IPS DF 4.7 (cell line): ENCODE results near the gene VAPA.
"Not testable (repeated sequence)": the region's sequence is repeated elsewhere in the genome, so short reads cannot be mapped to it uniquely, and the experiment has no call there.

Experiments
- DNase-seq: peaks from one replicate; pipeline ENCODE4 v3.0.0-alpha.2; 2013; ENCODE audit warnings: low spot score; ENCODE audit errors: extremely low read depth

The VAPA gene

DNA sequence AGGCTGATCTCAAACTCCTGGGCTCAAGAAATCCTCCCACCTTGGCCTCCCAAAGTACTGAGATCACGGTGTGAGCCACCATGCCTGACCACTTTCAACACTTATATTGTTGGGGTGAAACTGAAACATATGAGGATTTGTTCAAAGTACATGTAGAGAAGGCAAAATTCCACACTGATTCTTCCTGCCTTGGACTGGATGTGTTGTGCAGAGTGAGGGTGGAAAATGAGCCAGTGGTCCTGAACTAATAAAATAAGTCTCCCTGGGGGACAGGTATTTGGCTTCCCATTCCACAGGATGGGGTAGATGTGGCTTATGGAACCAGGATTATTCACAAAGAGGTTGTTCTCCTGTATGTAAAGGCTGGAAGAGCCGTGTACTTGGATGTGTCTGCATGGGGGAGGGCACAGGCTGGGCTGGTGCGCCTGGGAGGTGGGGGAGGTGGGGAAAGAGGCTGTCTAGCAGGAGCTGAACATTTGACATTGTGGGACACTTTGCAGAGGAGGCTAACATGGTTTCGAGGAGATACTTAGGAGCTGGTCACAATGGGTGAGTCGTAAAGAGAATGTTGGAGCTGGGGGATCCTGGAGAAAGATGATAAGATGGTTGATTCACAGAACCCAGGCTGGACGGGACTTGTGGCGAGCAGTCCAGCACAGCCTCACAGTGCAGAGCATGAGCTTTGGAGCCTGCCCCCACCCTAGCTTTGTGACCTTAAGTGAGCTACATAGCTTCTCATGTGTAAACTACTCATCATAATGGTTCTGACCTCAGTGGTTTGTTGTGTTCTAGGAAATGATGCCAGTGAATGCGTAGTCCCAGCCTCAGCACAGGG lies 28.4 kb upstream of the VAPA start, which contains the start of gene TXNDC2:
Gene TXNDC2 (plus strand): TSS at position 804 of the 835 bp plus-strand sequence. CDS start 708 bp downstream, outside the sequence.
- DNase-seq, result no peak

DNA sequence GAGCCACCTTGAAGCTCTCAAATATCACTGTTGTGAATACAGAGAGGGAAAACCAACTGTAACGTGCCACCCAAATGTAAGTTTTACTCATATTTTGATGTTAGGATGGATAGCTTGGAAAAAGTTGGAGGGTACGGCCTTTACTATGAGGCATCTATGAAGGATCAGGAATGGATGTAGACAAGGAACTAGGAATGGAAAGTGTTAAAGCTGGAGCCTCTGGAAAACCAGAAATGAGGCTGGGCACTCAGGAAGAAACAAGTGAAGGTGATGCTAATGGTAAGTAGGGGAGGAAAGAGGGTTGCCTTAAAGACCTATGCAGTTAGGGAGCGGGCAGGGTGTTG lies 27.8 kb upstream of the VAPA start:
- no peak for DNase-seq

DNA sequence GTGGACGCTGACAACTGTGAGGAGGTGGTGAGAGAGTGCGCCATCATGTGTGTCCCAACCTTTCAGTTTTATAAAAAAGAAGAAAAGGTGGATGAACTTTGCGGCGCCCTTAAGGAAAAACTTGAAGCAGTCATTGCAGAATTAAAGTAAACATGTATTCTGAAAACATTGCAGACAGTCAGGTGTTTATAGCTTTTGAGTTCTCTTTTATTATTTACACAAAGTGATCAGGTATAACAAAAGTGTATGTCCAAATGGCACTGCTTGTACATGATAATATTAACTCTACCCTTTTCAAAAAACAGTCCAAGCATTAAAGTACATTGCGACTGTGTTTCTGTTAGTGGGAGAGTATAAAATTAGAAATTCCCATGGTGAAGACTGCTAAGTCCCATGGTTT lies 25.8 kb upstream of the VAPA start:
- DNase-seq, result no peak

DNA sequence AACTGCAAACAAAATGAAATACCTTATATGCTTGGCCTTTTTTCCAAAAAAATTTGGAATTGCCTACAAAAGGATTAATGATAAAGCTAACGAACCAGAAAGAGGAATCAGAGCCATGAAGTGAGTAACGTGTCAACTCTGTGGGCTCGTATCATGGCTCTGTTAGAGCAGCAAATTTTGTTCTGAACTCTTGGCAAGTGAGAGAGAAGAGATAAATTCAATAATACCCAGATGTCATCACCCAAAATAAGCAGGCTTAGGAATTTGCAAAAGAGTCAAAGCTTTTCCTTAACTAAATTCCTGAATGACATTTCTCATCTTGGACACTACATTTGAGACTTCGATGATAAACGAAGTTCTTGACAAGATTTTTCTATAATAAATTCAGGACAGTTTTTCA lies 23.6 kb upstream of the VAPA start:
- DNase-seq, result no peak

DNA sequence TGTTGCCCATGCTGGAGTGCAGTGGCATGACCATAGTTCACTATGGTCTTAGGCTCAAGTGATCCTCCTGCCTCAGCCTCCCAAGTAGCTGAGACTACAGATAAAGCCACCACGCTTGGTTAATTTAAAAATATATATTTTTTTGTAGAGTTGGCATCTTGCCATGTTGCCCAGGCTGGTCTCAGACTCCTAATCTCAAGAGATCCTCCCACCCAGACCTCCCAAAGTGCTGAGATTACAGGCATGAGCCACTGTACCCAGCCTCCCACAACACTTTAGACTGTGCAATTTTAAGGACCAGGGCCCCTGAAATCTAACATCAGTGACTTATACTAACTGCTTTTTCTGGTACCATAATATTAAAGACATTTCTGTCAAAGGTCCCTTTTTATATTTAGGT lies 22.9 kb upstream of the VAPA start:
- DNase-seq, result no peak

DNA sequence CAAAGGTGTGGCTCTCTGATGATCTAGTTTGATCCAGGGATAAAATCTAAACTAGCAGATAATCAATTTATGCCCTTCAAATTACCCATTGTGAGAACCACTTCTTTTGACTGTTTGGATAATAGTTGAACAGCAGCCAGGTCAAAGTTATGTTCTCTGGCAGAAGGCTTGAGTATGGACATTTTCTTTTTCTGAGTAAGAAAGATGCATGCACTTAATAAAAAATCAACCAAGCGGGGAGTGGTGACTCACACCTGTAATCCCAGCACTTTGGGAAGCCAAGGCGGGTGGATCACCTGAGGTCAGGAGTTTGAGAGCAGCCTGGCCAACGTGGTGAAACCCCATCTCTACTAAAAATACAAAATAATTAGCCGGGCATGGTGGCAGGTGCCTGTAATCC lies 22.3 kb upstream of the VAPA start:
- not testable (repeated sequence) for DNase-seq

DNA sequence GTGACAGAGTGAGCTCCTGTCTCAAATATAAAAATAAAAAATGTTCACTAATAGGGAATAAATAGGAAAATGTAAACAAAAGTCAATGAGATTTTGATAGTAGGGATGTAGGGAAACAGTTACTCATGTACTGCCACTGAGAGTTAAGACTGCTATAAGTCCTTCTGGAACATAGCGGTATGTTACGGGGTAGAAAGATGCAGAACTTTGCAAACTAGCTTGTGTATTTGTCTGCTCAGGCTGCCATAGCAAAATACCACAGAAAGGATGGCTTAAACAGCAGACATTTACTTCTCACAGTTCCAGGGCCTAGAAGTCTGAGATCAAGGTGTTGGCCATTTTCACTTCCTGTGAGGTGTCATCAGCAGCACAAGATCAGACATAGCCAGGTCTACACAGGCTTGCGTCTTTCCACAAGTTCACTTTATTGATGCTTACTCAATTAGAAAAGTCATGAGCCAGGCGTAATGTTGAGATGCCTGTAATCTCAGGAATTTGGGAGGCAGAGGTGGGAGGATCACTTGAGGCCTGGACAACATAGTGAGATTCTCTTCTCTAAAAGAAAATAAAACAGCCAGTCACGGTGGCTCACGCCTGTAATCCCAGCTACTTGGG lies 19.3 kb upstream of the VAPA start:
- DNase-seq, result no peak

DNA sequence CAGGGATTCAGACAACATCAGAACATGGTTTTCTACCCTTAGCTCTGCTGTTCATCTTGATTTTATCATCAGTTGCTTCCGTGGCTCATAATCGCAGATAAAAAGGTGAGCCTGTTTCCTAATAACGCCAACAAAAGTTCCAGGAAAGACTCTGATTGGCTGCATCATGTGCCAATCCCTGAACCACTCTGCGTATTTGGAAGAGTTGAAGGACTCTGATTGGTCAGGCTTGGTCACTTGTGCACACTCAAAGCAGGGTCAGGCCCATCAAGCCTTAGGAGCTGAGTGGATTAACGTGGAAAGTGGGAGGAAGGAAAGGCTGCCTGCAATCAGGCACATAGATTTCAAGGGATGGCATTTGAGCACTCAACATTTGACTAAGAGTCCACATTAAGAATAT lies 16.7 kb upstream of the VAPA start:
- no peak for DNase-seq

DNA sequence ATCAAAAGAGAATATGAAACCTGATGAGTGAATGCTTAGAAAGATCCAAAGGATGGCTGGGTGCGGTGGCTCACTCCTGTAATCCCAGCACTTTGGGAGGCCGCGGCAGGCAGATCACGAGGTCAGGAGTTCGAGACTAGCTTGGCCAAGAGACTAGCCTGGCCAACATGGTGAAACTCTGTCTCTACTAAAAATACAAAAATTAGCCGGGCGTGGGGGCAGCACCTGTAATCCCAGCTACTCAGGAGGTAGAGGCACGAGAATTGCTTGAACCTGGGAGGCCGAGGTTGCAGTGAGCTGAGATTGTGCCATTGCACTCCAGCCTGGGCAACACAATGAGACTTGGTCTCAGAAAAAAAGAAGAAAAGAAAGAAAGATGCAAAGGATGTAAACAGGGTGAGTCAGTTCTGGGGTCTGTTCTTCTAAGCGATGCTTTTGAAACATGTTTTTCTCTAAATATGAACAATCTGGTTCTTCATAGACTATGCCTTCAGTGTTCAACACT lies 16.0 kb upstream of the VAPA start:
- not testable (repeated sequence) for DNase-seq

DNA sequence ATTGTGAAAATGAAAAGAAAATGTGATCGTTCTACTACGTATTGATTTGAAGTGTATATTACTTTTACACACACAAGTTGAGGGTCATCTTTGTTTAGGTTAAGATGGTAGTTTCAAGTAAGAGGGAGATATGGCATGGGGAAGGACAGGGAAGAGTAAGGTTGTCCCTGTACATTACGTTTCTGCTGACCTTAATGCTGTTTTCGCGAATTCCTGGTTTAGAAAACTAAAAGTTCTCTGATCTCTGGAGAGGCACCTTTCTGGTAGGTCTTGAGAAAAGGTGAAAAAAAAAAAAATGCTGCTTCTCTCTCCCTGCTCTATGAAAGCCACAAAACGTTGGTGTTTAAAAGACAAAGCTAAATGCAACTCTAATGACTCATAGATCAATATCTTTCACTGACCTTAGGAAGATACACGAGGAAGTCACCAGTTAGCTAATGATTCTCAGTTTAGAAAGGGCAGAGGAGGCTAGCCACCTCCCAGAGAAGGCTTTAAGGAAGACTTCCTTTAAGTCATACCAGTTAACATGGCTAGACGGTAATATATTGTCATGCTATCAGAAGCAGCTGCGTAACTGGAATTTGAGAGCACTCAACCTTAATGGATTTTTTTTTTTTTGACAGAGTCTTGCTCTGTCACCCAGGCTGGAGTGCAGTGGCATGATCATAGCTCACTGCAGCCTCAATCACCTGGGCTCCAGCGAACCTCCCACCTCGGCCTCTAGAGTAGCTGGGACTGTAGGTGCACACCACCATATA lies 14.8 kb upstream of the VAPA start:
- no peak for DNase-seq

DNA sequence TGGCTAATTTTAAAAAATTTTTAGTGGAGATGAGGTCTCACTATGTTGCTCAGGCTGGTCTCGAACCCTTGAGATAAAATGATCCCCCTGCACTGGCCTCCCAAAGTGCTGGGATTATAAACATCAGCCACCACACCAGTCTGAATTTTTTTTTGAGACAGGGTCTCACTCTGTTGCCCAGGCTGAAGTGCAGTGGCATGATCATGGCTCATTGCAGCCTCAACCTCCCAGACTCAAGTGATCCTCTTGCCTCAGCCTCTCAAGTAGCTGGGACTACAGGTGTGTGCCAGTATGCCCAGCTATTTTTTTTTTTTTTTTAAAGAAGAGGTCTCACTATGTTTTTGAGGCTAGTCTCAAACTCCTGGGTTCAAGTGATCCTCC lies 14.3 kb upstream of the VAPA start:
- not testable (repeated sequence) for DNase-seq

DNA sequence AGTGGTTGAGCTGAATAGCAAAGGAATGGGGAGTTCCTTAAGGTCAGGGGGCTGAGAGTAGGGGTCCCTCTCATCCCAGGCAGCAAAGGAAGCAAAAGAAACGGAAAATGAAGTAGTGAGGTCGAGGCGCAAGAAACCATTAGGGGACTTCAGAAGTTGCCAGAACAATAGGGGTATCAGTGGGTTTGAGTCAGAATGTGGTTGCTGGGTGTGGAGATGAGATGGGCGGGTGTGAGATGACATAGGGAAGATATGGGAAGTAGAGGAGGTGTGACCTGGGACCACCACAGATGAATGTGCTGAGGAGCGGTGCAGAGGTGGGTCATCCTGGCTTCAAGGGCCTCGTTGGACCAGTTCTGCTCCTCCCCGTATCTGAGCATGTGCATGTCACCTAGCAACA lies 13.1 kb upstream of the VAPA start:
- DNase-seq, result no peak

DNA sequence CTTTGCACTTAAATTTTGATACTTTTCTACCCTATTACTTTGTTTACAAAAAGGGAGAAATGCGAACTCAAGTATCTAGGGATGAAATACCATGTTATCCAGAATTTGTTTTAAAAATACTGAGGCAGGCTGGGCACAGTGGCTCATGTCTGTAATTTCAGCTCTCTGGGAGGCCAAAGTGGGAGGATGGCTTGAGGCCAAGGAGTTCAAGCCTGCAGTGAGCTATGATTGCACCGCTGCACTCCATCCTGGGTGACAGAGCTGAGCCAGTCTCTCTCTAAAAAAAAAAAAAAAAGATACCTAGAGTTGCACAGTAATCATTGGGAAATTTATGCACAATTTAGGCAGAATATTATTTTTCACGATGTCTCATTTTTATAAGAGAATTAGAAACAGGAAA lies 12.4 kb upstream of the VAPA start:
- DNase-seq, result no peak

DNA sequence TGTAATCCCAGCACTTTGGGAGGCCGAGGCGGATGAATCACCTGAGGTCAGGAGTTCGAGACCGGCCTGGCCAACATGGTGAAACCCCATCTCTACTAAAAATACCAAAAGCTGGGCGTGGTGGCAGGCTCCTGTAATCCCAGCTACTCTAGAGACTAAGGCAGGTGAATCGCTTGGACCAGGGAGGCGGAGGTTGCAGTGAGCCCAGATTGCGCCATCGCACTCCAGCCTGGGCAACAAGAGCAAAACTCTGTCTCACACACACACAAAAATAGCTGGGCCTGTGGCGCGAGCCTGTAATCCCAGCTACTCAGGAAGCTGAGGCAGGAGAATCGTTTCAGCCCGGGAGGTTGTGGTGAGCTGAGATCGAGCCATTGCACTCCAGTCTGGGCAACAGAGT lies 11.6 kb upstream of the VAPA start:
- DNase-seq, result not testable (repeated sequence)

DNA sequence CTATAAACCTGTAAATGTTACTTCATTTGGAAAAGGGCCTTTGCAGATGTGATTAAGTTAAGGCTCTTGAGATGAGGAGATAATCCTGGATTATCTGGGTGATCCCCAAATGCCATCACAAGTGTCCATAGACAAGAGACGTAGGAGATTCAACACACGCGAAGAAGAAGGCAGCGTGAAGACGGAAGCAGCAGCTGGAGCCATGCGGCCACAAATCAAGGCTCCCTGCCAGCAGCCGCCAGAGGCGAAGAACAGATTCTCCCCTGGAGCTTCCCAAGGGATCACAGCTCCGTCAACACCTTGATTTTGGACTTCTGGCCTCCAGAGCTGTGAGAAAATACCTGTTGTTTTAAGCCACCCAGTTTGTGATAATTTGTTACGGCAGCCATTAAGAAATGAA lies 11.0 kb upstream of the VAPA start:
- no peak for DNase-seq

DNA sequence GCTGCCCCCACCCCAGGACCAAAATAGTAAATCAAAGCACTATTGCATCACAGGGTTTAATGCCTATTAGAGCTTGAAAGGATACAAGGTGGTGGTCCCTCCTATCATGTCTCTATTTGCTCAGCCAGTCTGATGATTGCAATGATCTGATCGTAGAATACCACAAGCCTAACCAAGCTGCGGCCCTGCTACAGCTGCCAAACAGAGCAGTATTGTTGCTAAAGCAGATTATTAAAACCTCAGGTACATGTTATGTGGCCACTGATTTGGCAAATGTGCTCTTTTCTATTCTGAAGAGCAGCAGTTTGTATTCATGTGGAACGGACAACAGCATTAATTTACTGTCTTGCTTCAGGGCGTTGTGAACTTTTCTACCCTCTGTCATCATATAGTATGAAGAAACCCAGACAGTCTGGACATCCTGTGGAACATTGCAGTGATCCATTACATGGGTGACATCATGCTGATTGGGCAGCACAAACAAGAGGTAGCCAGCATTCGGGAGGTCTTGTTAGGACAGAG lies 8.4 kb upstream of the VAPA start:
- DNase-seq, result no peak

DNA sequence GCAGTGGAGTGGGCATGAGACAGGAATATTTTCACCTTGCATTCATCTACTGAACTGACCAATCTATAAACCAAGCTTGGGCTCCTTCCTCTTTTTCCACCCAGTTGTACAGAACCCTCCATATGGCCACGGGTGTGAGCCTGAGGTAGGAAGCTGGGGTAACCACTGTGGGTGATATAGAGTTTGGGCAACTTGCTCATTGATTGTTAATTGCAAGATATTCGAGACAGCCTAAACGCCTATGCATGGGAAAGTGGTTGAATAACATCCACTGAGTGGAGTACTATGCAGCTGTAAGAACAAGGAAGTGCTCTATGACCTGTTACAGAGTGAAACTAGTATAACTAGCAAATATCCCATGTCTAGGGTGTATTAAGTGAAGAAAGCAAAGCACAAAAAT lies 7.3 kb upstream of the VAPA start:
- DNase-seq, result no peak

DNA sequence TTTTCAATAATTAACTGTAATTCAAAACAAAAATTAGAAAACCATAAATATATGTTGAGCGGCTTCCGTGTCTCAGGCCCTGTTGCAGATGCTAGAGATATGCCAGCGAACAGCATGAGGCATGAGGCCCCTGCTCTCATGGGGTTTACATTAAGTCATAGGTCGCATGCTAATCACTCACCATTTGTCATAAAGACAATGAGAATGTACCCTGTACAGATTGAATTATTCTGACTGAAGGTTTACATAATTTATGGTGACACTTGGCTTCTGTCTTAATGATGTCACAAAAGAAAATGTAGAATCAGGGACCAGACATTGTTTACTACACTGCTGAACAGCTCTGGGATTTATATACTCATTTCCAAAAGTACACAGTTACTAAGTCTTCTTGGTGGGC lies 5.9 kb upstream of the VAPA start:
- DNase-seq, result no peak

DNA sequence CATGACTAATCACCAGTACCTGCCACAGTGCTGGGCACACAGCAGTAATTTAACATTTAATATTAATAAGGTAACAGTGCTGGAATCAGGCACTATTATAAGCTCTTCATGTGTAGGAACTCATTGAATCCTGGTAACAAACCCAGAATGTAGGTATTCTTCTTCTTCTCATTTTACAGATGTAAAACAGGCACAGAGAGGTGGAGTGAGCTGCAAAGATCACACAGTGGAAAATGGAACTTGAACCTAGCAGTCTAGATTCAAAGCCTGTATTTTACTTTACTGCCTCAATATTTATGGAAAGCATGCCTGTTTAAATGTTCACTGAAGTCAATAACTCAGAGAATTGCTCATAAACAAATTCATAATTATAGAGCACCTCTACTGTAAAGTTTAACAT lies 3.7 kb upstream of the VAPA start:
- no peak for DNase-seq

DNA sequence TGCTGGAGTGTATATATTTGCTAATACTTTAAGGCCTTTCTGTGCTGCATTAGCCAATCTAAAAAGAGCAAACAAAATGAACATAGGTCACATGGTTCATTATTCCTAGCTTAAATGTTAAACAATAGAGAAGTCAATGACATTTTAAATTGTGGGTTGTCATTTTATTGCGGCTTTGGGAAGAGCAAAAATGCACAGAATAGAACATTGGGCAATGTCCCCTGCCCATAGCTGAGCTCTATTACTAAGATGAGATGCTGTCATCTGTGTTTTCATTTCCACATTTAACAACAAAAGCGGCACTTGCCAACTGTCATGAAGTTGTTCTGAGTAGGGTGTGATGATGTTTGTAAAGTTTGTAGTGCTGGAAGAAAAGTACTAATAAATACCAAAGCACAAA lies 3.2 kb upstream of the VAPA start:
- DNase-seq, result no peak

DNA sequence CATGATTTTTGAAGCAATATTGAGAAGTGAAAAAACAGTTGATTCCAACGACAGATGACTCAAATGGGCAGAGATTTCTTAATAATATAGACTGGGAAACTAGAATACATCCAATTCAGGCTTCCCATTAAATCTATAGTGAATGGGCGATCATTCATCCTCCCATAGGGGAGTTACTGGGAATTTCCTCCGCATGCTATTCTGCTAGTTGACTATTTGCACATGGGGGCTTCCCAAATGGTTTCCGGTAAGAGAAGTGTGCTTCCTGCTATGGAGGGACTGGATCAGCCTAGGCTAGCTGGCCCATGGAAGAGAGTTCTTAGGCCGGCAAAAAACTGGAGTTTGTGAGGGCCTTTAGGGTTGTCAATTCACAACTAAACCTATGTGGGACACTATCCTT lies 2.6 kb upstream of the VAPA start:
- DNase-seq, result no peak

DNA sequence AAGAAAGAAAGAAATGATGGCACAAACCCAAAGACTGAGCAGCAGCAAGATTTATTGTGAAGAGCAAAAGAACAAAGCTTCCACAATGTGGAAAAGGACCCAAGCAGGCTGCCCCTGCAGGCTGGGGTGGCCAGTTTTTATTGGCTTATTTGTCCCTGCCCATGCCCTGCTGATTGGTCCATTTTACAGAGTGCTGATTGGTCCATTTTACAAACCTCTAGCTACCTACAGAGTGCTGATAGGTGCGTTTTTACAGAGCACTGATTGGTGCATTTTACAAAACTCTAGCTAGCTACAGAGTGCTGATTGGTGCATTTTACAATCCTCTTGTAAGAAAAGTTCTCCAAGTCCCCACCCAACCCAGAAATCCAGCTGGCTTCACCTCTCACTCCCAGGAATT lies 1.5 kb upstream of the VAPA start:
- not testable (repeated sequence) for DNase-seq
